Gastroesophageal sphincter (tissue), 4 donors: ENCODE measurements around the gene CYFIP1. TPM values are rescaled to one million over a fixed set of nuclear protein-coding genes. Genes with fewer than 3 reads are reported as not detected.

Source experiments
- ATAC-seq: fragments of 150-250 bp; one replicate; pipeline ENCODE4 v1.9.1; 2016; ENCODE audit warnings: mild to moderate bottlenecking, moderate library complexity
- H3K27ac ChIP-seq, 4 donors: fragments of 200-600 bp; sonication (generic) in 3 of 4; 1 replicate in 3 of 4; 2 replicates in 1 of 4; pipeline ENCODE4 v1.5.1; 2016 to 2019
- H3K27me3 ChIP-seq: fragments of 200-600 bp; sonication (generic); one replicate; pipeline ENCODE4 v1.5.1; 2019
- H3K36me3 ChIP-seq, 2 donors: fragments of 200-600 bp; sonication (generic); one replicate each; pipeline ENCODE4 v1.5.1; 2019; ENCODE audit warnings: control low read depth in 1 of 2
- H3K4me1 ChIP-seq, 3 donors: fragments of 200-600 bp; sonication (generic); 1 replicate in 2 of 3; 2 replicates in 1 of 3; pipeline ENCODE4 v1.5.1; 2016 to 2019; ENCODE audit warnings: control low read depth in 2 of 3
- H3K4me3 ChIP-seq, 2 donors: fragments of 200-600 bp; sonication (generic); one replicate each; pipeline ENCODE4 v1.5.1; 2019; ENCODE audit warnings: mild to moderate bottlenecking in 1 of 2, moderate library complexity in 1 of 2
- H3K9me3 ChIP-seq, 3 donors: fragments of 200-600 bp; sonication (generic); one replicate each; pipeline ENCODE4 v1.5.1; 2017 to 2019; ENCODE audit warnings: control low read depth in 2 of 3
- CTCF ChIP-seq, 4 experiments: fragments of 200-600 bp in 2 of 4; fragments of 450-650 bp in 2 of 4; sonication (generic) in 1 of 4; IDR thresholded peaks; one replicate each; pipeline ENCODE4 v1.5.1; 2017 to 2019; ENCODE audit warnings: antibody characterized with exemption in 4 of 4, mild to moderate bottlenecking in 2 of 4, moderate library complexity in 2 of 4
- EP300 ChIP-seq: sonication (generic); formaldehyde crosslinking; IDR thresholded peaks from one replicate; pipeline ENCODE4 v1.6.1; 2017; ENCODE audit warnings: antibody characterized with exemption, mild to moderate bottlenecking
- POLR2A ChIP-seq, 2 donors: fragments of 450-650 bp; IDR thresholded peaks; one replicate each; pipeline ENCODE4 v1.6.1; 2017; ENCODE audit warnings: antibody characterized with exemption in 2 of 2, mild to moderate bottlenecking in 2 of 2, moderate library complexity in 1 of 2
- POLR2AphosphoS5 ChIP-seq: sonication (generic); formaldehyde crosslinking; IDR thresholded peaks from one replicate; pipeline ENCODE4 v1.6.1; 2017; ENCODE audit warnings: antibody characterized with exemption
- WGBS, 2 donors: methylation state at CpG; one replicate each; pipeline ENCODE4 v1.1.5; 2018; ENCODE audit warnings: low coverage in 1 of 2; 5-methylcytosine and 5-hydroxymethylcytosine counted together
- total RNA-seq, 4 donors: library from RNA; depleted of rRNA; stranded (reverse); fragments of >200 nt; gene quantifications; one replicate each; pipeline ENCODE4 v1.1.0, GENCODE V29; 2016

Gene CYFIP1
- total RNA-seq, 4 donors from 2014 or later = 82.3 to 116 (median 101) TPM

- H3K27ac ChIP-seq = no peak overlapping the region
- TF ChIP-seq CTCF (IDR thresholded peaks at IDR 0.05) (no peak), POLR2A (IDR thresholded peaks at IDR 0.05) (no peak), EP300 (no peak), POLR2AphosphoS5 (no peak)
- no peak overlapping the region for H3K4me3 ChIP-seq
- no peaks in the 10 kb centered on the region for H3K9me3 ChIP-seq
- WGBS, 2 donors = 50 to 100% methylated on average over 1 to 4 of the region's 12 CpGs
- H3K36me3 ChIP-seq = peaks cover 0 to 100% of the 10 kb centered on the region in 2 donors
- no peak for ATAC-seq
- no peaks in the 10 kb centered on the region for H3K4me1 ChIP-seq
- no peaks in the 10 kb centered on the region for H3K27me3 ChIP-seq
Observed at GRCh38 chr15:22912256-22912655, 67.9 kb downstream of the CYFIP1 start.

- Histone ChIP-seq H3K4me1 (no peaks in the 10 kb centered on the region), H3K27me3 (no peaks in the 10 kb centered on the region), H3K9me3 (no peaks in the 10 kb centered on the region), H3K27ac (no peak overlapping the region), H3K4me3 (no peak overlapping the region), H3K36me3 (peaks cover 0 to 100% of the 10 kb centered on the region in 2 donors)
- no peak for ATAC-seq
- 96% methylated on average over 4 of the region's 8 CpGs; no CpG with 5 or more reads in 1 of the 2 donors for WGBS, 2 donors
- TF ChIP-seq POLR2A (IDR thresholded peaks at IDR 0.05) (no peak), CTCF (IDR thresholded peaks at IDR 0.05) (no peak), POLR2AphosphoS5 (no peak), EP300 (no peak)
Observed at GRCh38 chr15:22911306-22911705, 68.9 kb downstream of the CYFIP1 start.

- H3K36me3 ChIP-seq = peaks cover 0 to 99% of the 10 kb centered on the region in 2 donors
- H3K4me3 ChIP-seq = no peak overlapping the region
- no peak for ATAC-seq
- WGBS, 2 donors = 91% methylated on average over 7 to 9 of the region's 9 CpGs
- H3K9me3 ChIP-seq = no peaks in the 10 kb centered on the region
- no peaks in the 10 kb centered on the region for H3K27me3 ChIP-seq
- no peaks in the 10 kb centered on the region for H3K4me1 ChIP-seq
- no peak for TF ChIP-seq EP300
- H3K27ac ChIP-seq = no peak overlapping the region
Observed at GRCh38 chr15:22908830-22909229, 71.3 kb downstream of the CYFIP1 start.

- 93 to 94% methylated on average over 3 to 14 of the region's 16 CpGs for WGBS, 2 donors
- H3K9me3 ChIP-seq = no peaks in the 10 kb centered on the region
- no peak overlapping the region for H3K4me3 ChIP-seq
- no peak for ATAC-seq
- H3K27me3 ChIP-seq = no peaks in the 10 kb centered on the region
- no peak overlapping the region for H3K27ac ChIP-seq
- H3K4me1 ChIP-seq = no peaks in the 10 kb centered on the region
- peaks cover 0 to 99% of the 10 kb centered on the region in 2 donors for H3K36me3 ChIP-seq
- TF ChIP-seq EP300 = no peak
- TF ChIP-seq CTCF (IDR thresholded peaks at IDR 0.05) = no peak
- no peak for TF ChIP-seq POLR2A (IDR thresholded peaks at IDR 0.05)
- no peak for TF ChIP-seq POLR2AphosphoS5
Observed at GRCh38 chr15:22907161-22907950, 72.8 kb downstream of the CYFIP1 start.

GRCh38 chr15:22904736-22905135 is 75.4 kb downstream of the CYFIP1 start:
- Histone ChIP-seq H3K9me3 (no peaks in the 10 kb centered on the region), H3K4me3 (no peak overlapping the region), H3K4me1 (no peaks in the 10 kb centered on the region), H3K27ac (no peak overlapping the region), H3K36me3 (peaks cover 0 to 99% of the 10 kb centered on the region in 2 donors), H3K27me3 (no peaks in the 10 kb centered on the region)
- TF ChIP-seq EP300 (no peak), POLR2AphosphoS5 (no peak), CTCF (IDR thresholded peaks at IDR 0.05) (no peak), POLR2A (IDR thresholded peaks at IDR 0.05) (no peak)
- no peak for ATAC-seq
- WGBS, 2 donors = 40 to 50% methylated on average over 3 to 4 of the region's 11 CpGs
